ENCODE results near the gene PTMS. TPM values are rescaled to one million over a fixed set of nuclear protein-coding genes. Genes with fewer than 3 reads are reported as not detected.

Gene PTMS
- polyA plus RNA-seq, 1 donor, result 242 TPM

- Histone ChIP-seq H3K4me1 (ENCODE audit: control insufficient read depth, insufficient read depth, low read length) (peaks cover 33% of the 10 kb centered on the region), H3K4me3 (ENCODE audit: low read length) (no peak overlapping the region), H3K36me3 (ENCODE audit: control insufficient read depth, insufficient read depth, low read length) (peaks cover 26% of the 10 kb centered on the region), H3K27ac (ENCODE audit: low read length) (no peak overlapping the region), H3K9me3 (ENCODE audit: control insufficient read depth, low read depth, low read length) (no peaks in the 10 kb centered on the region), H3K27me3 (ENCODE audit: control insufficient read depth, insufficient read depth, low read length) (peaks cover 10% of the 10 kb centered on the region)
- WGBS (ENCODE audit: insufficient coverage, low lambda C conversion rate), result no CpG with 5 or more reads among the region's 4 CpGs
- DNase-seq, result no peak
These were observed 4.9 kb downstream of the PTMS start for GRCh38 chr12:6771091-6771495.

GRCh38 chr12:6771509-6772330, 5.6 kb downstream of the PTMS start:
- WGBS (ENCODE audit: insufficient coverage, low lambda C conversion rate), result 100% methylated on average over 2 of the region's 12 CpGs
- Histone ChIP-seq H3K4me1 (ENCODE audit: control insufficient read depth, insufficient read depth, low read length) (peaks cover 39% of the 10 kb centered on the region), H3K9me3 (ENCODE audit: control insufficient read depth, low read depth, low read length) (no peaks in the 10 kb centered on the region), H3K27me3 (ENCODE audit: control insufficient read depth, insufficient read depth, low read length) (peaks cover 10% of the 10 kb centered on the region), H3K27ac (ENCODE audit: low read length) (no peak overlapping the region), H3K4me3 (ENCODE audit: low read length) (no peak overlapping the region), H3K36me3 (ENCODE audit: control insufficient read depth, insufficient read depth, low read length) (peaks cover 26% of the 10 kb centered on the region)
- DNase-seq, result no peak

DNA sequence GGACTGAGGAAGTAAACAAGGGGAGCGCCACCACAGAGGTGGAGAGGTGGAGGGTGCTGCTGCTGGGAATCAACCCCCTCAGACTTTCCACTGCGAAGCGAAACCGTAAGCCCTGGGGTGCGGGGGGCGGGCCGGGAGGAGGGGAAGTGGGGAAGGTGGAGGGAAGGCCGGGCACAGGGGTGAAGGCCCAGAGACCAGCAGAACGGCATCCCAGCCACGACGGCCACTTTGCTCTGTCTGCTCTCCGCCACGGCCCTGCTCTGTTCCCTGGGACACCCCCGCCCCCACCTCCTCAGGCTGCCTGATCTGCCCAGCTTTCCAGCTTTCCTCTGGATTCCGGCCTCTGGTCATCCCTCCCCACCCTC, 6.2 kb downstream of the PTMS start, which contains the start of gene LAG3:
LAG3 (plus strand) TSS at position 190 of the 365 bp plus-strand sequence. CDS start 333 bp downstream, outside the sequence.
- H3K4me3 ChIP-seq (ENCODE audit: low read length), result no peak within 1 kb of the TSS
- H3K36me3 ChIP-seq (ENCODE audit: control insufficient read depth, insufficient read depth, low read length), result peaks cover 26% of the 10 kb centered on the region
- 68% methylated on average over 3 of the region's 15 CpGs for WGBS (ENCODE audit: insufficient coverage, low lambda C conversion rate)
- no peak for DNase-seq
- peaks cover 42% of the 10 kb centered on the region for H3K4me1 ChIP-seq (ENCODE audit: control insufficient read depth, insufficient read depth, low read length)
- H3K9me3 ChIP-seq (ENCODE audit: control insufficient read depth, low read depth, low read length), result no peaks in the 10 kb centered on the region
- H3K27ac ChIP-seq (ENCODE audit: low read length), result no peak within 1 kb of the TSS
- H3K27me3 ChIP-seq (ENCODE audit: control insufficient read depth, insufficient read depth, low read length), result peaks cover 10% of the 10 kb centered on the region

GRCh38 chr12:6772726-6773589, 6.8 kb downstream of the PTMS start:
- Histone ChIP-seq H3K27me3 (ENCODE audit: control insufficient read depth, insufficient read depth, low read length) (peaks cover 10% of the 10 kb centered on the region), H3K4me3 (ENCODE audit: low read length) (no peak overlapping the region), H3K27ac (ENCODE audit: low read length) (no peak overlapping the region), H3K36me3 (ENCODE audit: control insufficient read depth, insufficient read depth, low read length) (peaks cover 26% of the 10 kb centered on the region), H3K9me3 (ENCODE audit: control insufficient read depth, low read depth, low read length) (no peaks in the 10 kb centered on the region), H3K4me1 (ENCODE audit: control insufficient read depth, insufficient read depth, low read length) (peaks cover 40% of the 10 kb centered on the region)
- no peak for DNase-seq
- WGBS (ENCODE audit: insufficient coverage, low lambda C conversion rate), result no CpG with 5 or more reads among the region's 21 CpGs

GRCh38 chr12:6773590-6774351, 7.6 kb downstream of the PTMS start:
- DNase-seq, result no peak
- Histone ChIP-seq H3K9me3 (ENCODE audit: control insufficient read depth, low read depth, low read length) (no peaks in the 10 kb centered on the region), H3K27ac (ENCODE audit: low read length) (no peak overlapping the region), H3K4me3 (ENCODE audit: low read length) (no peak overlapping the region), H3K36me3 (ENCODE audit: control insufficient read depth, insufficient read depth, low read length) (peaks cover 26% of the 10 kb centered on the region), H3K4me1 (ENCODE audit: control insufficient read depth, insufficient read depth, low read length) (peaks cover 37% of the 10 kb centered on the region), H3K27me3 (ENCODE audit: control insufficient read depth, insufficient read depth, low read length) (peaks cover 10% of the 10 kb centered on the region)
- whole genome bisulfite sequencing (ENCODE audit: insufficient coverage, low lambda C conversion rate), result no CpG with 5 or more reads among the region's 60 CpGs

- WGBS (ENCODE audit: insufficient coverage, low lambda C conversion rate), result 100% methylated on average over 1 of the region's 15 CpGs
- H3K27me3 ChIP-seq (ENCODE audit: control insufficient read depth, insufficient read depth, low read length), result peaks cover 10% of the 10 kb centered on the region
- H3K4me1 ChIP-seq (ENCODE audit: control insufficient read depth, insufficient read depth, low read length), result peaks cover 37% of the 10 kb centered on the region
- H3K27ac ChIP-seq (ENCODE audit: low read length), result no peak overlapping the region
- DNase-seq, result no peak
- H3K36me3 ChIP-seq (ENCODE audit: control insufficient read depth, insufficient read depth, low read length), result peaks cover 23% of the 10 kb centered on the region
- H3K9me3 ChIP-seq (ENCODE audit: control insufficient read depth, low read depth, low read length), result no peaks in the 10 kb centered on the region
- no peak overlapping the region for H3K4me3 ChIP-seq (ENCODE audit: low read length)
These were observed 8.4 kb downstream of the PTMS start for GRCh38 chr12:6774499-6775062.

- DNase-seq, result peak in 1 of 2 donors; percentile 32
- Histone ChIP-seq H3K36me3 (ENCODE audit: control insufficient read depth, insufficient read depth, low read length) (peaks cover 14% of the 10 kb centered on the region), H3K27me3 (ENCODE audit: control insufficient read depth, insufficient read depth, low read length) (peaks cover 10% of the 10 kb centered on the region), H3K4me1 (ENCODE audit: control insufficient read depth, insufficient read depth, low read length) (peaks cover 45% of the 10 kb centered on the region), H3K4me3 (ENCODE audit: low read length) (no peak overlapping the region), H3K9me3 (ENCODE audit: control insufficient read depth, low read depth, low read length) (no peaks in the 10 kb centered on the region), H3K27ac (ENCODE audit: low read length) (no peak overlapping the region)
- 42% methylated on average over 2 of the region's 16 CpGs for WGBS (ENCODE audit: insufficient coverage, low lambda C conversion rate)
These were observed 9.3 kb downstream of the PTMS start for GRCh38 chr12:6775185-6776174.

DNA sequence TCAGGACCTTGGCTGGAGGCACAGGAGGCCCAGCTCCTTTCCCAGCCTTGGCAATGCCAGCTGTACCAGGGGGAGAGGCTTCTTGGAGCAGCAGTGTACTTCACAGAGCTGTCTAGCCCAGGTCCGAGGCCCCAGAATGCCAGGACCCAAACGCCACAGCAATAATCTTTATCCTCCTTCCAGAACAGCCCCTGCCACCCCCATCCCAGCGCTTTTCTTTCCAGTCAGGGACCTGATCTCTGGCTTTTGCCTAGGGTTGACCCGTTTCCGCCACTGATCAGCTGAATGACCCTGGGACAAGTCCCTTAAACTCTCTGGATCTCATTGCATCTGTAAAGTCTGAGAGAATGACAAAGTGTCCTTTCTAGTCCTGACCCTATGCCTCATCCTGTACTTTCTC, 11.2 kb downstream of the PTMS start:
- no peak for DNase-seq
- no peak overlapping the region for H3K27ac ChIP-seq (ENCODE audit: low read length)
- no CpG with 5 or more reads among the region's 5 CpGs for WGBS (ENCODE audit: insufficient coverage, low lambda C conversion rate)

GRCh38 chr12:6778217-6778573, 12.0 kb downstream of the PTMS start:
- H3K27me3 ChIP-seq (ENCODE audit: control insufficient read depth, insufficient read depth, low read length), result peaks cover 6% of the 10 kb centered on the region
- H3K27ac ChIP-seq (ENCODE audit: low read length), result peak overlapping the region; percentile 21
- no peaks in the 10 kb centered on the region for H3K9me3 ChIP-seq (ENCODE audit: control insufficient read depth, low read depth, low read length)
- no peaks in the 10 kb centered on the region for H3K36me3 ChIP-seq (ENCODE audit: control insufficient read depth, insufficient read depth, low read length)
- H3K4me1 ChIP-seq (ENCODE audit: control insufficient read depth, insufficient read depth, low read length), result peaks cover 49% of the 10 kb centered on the region
- H3K4me3 ChIP-seq (ENCODE audit: low read length), result peak overlapping the region; percentile 31
- no peak for DNase-seq
- 61% methylated on average over 4 of the region's 14 CpGs for WGBS (ENCODE audit: insufficient coverage, low lambda C conversion rate)

More for the DNA sequence above, 11.2 kb downstream of the PTMS start:
- no peaks in the 10 kb centered on the region for H3K9me3 ChIP-seq (ENCODE audit: control insufficient read depth, low read depth, low read length)
- H3K36me3 ChIP-seq (ENCODE audit: control insufficient read depth, insufficient read depth, low read length), result no peaks in the 10 kb centered on the region
- H3K4me1 ChIP-seq (ENCODE audit: control insufficient read depth, insufficient read depth, low read length), result peaks cover 49% of the 10 kb centered on the region
- H3K4me3 ChIP-seq (ENCODE audit: low read length), result no peak overlapping the region
- peaks cover 10% of the 10 kb centered on the region for H3K27me3 ChIP-seq (ENCODE audit: control insufficient read depth, insufficient read depth, low read length)

Measured in large intestine (tissue), 3 donors.